Measurements from ENCODE around the gene CSTPP1.
A peak's percentile ranks its signal among the peaks of the same experiment; 100 is the strongest.

DNA sequence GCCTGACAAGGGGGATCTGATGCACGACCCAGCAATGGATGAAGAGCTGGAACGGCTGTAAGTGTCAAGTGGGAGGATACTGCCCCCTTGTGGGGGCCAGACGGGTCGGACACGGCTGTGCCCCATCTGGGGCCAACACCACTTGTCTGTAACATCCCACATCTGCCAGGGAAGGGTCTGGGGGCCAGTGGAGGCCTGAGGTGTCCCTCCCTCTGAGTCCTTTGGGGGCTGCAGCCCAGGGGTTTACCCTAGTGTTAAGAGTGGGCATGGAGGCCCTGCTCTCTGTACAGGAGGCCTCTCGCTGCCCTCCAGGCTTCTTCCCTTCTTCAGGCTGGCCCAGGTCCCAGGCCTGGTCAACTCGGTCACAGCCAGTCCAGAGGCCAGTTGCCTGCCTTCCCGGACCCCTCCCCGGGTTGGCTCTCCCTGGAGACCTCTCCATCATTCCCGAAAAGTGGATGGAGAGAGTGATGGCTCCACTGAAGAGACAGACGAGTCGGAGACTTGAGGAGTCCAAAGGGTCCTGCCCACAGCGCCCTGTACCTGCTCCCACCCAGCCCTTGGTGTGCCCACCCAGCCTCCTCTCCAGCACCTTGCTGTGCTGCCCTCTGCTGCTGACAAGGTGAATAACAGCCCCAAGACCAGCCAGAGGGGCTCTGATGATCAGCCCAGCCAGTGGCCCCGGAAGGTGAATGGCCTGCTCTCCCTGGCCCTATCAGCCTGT is 224.7 kb downstream of the CSTPP1 start:
- TF ChIP-seq POLR2AphosphoS5 (IDR thresholded peaks at IDR 0.05) = no peak
- TF ChIP-seq, protein P1, sequence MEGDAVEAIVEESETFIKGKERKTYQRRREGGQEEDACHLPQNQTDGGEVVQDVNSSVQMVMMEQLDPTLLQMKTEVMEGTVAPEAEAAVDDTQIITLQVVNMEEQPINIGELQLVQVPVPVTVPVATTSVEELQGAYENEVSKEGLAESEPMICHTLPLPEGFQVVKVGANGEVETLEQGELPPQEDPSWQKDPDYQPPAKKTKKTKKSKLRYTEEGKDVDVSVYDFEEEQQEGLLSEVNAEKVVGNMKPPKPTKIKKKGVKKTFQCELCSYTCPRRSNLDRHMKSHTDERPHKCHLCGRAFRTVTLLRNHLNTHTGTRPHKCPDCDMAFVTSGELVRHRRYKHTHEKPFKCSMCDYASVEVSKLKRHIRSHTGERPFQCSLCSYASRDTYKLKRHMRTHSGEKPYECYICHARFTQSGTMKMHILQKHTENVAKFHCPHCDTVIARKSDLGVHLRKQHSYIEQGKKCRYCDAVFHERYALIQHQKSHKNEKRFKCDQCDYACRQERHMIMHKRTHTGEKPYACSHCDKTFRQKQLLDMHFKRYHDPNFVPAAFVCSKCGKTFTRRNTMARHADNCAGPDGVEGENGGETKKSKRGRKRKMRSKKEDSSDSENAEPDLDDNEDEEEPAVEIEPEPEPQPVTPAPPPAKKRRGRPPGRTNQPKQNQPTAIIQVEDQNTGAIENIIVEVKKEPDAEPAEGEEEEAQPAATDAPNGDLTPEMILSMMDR (IDR thresholded peaks at IDR 0.05) = peak; percentile 24 to 67 (median 63)
- no peak for TF ChIP-seq POLR2A (IDR thresholded peaks at IDR 0.05)

Measured in gastroesophageal sphincter (tissue), 3 donors.